Peyer's patch (tissue), 4 donors: Measurements from ENCODE around the gene GMPR2.

ENCODE experiments used
- CTCF ChIP-seq, 6 experiments: fragments of 450-650 bp in 4 of 6; fragments of 200-600 bp in 2 of 6; sonication (generic) in 1 of 6; IDR thresholded peaks; one replicate each; pipeline ENCODE4 v1.5.1; 2017 to 2019; ENCODE audit warnings: antibody characterized with exemption in 6 of 6, mild to moderate bottlenecking in 3 of 6, moderate library complexity in 1 of 6
- POLR2A ChIP-seq, 2 donors: fragments of 450-650 bp; IDR thresholded peaks; one replicate each; pipeline ENCODE4 v1.5.1; 2017; ENCODE audit warnings: antibody characterized with exemption in 2 of 2, mild to moderate bottlenecking in 2 of 2, moderate library complexity in 2 of 2

- TF ChIP-seq CTCF (IDR thresholded peaks at IDR 0.05) (no peak), POLR2A (IDR thresholded peaks at IDR 0.05) (no peak)
These were observed 33.9 kb downstream of the GMPR2 start for GRCh38 chr14:24266344-24267244.
